ENCODE measurements around the gene MYO18A.

The MYO18A gene

DNA sequence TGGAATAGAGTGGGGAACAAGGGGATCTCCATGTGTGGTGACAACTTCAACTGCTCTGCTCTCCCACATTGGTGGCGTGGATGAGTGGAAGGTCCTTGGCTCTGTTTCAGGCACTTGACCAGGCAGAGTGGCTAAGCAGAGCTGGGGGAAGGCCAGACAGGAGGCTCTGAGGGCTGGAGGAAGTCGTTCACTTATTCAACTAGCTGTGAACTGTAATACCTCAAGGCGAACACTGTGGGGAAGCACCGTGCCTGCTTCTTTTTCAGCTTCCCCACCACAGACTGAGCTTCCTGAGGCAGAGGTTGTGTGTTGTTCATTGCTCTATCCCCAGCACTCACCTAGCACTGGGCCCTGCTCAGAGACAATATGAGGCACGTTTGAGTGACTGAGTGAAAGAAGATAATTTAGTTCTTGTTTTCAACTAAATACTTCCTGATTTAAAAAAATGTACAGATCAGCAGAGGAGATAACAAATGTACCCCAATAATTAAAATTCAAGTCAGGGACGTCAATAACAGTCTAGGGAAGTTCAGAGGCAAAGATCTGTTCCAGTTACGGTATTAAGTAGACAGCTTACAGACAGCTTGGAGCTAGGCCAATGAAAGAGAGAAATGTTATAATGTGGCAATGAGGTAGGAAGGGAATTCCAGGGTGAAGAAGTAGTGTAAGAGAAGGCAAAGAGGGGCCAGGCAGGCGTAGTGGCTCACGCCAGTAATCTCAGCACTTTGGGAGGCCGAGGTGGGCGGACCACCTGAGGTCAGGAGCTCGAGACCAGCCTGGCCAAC lies 34.7 kb downstream of the MYO18A start:
- peak; percentile 38 for DNase-seq

DNA sequence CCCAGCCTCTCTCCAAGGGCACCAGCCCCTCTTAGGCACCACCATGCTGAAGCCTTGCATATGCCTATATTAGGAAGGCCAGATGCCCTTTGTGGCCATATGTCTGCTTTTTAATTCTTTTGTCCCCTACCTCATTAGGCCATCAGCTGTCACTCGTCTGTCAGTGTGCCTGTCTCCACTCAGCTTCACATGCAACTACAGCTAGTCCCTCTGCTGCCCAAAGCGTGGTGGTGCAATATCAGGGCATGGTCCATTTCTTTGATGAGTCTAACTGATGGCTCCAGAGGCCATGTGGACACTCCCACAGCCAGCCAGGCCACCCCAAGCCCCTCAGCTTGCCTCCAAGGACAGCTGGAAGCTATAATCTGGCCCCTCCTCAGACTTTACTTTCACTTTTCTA lies 36.3 kb downstream of the MYO18A start:
- DNase-seq, result no peak

GRCh38 chr17:29141514-29141876 lies 38.7 kb downstream of the MYO18A start:
- DNase-seq, result no peak

DNA sequence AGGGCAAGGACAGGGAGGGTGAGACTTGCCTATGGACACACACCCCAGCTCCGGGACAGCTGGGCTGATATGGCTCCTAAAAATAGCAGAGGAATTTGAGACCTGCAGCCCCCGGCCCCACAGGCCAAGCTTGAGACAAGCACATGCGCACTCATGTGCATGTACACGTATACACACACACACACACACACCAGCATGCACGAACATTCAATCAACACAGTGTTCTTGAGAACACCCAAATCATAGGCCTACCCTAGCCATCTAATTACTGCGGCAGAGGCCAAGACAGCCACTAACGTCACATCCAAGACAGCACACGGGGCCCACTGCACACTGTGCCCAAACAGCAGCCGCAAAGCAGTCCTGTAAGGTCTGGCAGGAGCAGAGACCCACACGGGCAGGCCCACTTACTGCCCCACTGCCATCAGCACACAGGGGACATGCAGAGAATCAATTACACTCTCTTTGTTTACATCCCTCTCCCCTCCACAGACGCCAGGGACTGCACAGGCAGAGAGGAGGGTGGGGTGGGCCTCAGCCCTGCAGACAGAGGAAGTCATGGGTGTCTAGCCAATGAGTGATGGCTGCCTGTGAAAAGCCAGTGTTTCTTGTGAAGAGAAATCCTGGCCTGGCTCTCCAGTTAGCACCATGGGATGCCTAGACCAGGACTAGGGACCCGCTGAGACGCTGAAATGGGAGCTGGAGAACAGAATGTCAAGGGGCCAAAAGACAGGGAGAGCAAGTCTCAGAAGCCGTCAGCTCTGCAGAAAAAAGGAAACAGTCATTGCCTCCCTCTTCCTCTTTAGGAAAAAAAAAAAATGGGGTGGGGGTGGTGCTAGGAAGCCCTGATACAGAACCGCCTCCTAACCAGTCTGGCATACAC lies 39.3 kb downstream of the MYO18A start:
- peak; percentile 19 for DNase-seq

DNA sequence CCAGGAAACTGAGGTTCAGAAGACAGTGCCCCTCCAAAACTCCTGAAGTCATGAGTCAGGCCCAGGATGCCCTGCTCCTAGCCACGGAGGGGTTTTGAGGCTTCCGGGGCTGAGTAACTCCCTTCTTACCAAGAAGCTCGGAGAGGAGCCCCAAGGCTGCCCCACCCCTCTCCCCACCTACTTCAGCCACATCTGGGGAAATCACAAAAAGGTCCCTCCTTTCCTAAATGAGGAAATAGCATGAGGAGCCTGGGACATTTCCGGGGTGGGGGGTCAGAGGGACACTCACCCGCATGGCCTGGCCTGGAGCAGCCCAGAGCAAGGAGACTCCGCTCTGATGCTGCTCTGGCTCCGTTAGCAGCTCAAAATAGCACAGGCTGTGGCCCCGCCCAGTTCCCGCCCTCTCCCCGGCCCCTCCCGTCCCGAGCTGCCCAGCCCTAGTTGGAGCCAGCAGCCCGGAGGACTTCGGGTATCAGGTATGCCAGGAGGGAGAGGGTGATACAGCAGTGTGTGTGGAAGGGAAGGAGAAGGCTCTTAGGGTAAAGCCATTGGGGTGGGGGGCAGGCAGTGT lies 40.1 kb downstream of the MYO18A start:
- peak; percentile 63 for DNase-seq

DNA sequence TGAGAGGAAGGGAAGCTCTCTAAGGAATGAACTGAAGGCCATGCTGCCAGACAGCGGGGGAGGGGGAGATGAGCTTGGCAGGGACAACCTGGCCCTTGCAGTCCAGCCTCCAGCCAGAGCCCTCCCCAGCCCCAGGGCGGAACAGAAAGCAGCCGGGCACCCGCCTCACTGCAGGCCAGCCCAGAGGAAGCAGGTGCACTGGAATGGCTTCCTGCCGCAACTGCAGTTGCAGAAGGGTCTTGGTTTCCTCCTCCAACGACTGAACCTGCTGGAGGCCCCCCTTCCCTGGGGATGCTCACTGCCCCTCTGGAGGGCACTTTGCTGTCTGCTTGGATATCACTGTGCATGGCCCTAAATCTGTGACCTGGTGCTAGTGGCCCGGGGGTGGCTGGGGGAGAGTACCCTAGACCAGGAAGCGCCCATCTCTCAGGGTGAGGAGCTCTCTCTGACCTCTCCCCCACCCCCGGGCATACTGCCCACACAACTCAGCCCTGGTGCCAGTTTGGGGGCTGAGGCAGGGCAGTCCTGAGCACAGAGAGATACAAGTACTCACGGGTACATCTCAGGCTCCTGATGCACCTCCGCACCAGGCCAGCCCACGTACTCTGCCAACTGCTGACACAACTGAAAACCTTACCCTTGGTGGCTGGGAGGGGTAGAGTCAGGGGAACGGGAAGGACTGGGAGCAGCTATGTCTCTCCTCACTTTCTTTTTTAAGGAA lies 41.1 kb downstream of the MYO18A start:
- DNase-seq, result no peak

DNA sequence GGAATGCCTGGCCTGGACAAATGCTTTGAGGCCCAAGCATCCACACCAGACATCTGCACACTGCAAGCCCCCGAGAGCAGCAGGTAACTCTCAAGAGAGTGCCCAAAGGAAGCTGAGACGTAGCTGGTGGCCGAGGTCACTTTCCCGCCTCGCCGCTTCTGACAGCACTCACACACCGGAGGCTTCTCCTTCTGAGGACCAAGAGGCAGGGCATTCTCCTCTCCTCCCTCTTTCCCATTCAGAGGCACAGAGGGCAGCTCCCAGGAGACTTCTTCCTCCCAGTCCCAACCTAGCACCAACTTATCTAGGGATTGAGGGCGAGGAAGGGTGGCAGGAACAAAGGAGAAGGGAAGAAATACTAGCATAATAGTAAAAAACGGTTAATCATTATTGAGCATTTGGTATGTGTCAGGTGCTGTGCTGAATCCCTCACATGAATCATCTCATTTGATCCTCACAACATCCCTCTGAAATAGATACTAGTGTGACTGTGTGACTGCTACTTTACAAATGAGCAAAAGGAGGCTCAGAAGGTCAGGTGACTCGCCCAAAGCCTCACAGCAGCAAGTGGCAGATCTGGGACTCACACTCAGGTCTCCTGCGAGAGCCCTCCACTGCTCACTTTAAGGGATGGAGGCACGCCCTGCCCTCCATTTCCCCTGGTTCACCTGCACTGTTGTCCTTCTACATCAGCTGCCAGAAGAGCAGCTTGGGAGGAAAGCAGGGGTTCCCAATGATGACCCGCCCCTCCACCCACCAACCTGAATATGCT lies 41.8 kb downstream of the MYO18A start:
- DNase-seq, result no peak

DNA sequence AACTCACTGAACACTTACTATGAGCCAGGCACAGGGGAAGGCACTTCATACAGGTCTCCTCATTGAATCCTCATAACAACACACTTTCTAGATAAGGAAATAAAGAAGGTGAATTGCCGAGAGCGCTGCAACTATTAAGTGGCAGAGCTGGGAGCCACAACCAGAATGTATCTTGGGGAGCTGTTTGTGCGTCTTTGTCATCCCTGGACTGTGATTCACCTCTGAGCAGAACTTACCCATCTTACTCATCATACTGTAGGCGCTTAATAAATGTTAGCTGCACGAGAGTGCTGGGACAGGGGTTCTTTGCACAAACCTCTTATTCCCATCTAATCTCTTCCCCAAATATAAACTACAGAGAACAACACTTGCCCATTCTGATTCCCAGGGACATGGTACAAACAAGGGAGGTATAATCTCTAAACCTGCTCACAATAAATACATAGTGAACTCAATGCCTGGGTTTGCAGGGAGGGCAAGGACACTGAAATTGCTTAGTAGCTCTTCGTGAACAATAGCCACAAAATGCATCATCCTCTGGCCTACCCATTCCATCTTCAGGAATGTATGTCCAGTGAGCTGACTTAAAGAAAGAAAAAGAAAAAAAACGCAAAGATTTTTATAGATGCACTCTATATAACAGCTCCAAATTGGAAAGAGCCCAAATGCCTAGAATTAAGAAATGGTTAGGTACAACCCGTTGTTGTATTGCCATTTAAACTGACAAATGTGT lies 43.0 kb downstream of the MYO18A start:
- no peak for DNase-seq

GRCh38 chr17:29135464-29135863 lies 44.7 kb downstream of the MYO18A start:
- DNase-seq, result no peak

- no peak for DNase-seq
Measured at GRCh38 chr17:29133121-29133713, 47.0 kb downstream of the MYO18A start.

DNA sequence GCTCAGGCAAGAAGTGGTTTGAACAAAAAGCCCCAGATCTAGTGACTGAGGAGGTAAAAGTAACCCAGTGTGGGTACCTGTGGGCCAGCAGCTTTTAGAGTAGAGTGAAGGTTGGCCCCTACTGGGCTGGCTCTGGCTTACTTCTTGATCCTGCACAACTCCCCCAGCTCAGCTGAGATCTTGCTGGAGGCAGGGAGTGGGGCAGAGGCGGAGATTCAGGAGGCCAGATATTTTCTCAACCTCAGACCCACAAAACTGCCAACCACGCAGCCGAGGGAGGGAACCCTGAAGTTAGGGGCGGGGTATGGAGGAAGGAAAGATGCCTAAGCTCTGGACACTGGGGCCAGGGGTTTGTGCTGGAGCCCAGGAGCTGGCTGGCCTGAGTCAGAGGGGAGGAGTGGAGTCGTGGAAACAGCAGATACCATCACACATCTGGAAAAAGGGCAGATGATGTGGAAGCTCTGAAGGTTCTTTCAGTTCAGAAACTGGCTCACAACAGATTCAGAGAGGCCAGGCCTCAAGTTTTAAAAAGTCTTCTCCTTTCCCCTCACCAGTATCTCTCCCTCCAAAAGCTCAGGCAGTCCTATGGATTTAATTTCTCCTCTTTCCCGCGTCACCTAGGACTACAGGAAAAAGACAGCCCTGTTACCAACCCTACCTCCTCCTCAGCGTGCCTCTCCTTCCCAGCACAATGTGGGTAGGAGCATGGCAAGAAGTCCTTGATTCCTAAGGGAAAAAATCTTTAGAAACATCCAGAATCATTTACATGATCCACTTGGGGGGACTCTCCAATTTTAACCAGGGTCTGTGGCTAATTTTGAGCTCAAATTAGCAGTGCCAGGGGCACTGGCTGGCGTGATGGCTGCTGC lies 48.1 kb downstream of the MYO18A start:
- DNase-seq, result no peak

GRCh38 chr17:29129731-29130130 lies 50.5 kb downstream of the MYO18A start:
- DNase-seq, result no peak

- no peak for DNase-seq
Measured at GRCh38 chr17:29127840-29128239, 52.4 kb downstream of the MYO18A start.

GRCh38 chr17:29126268-29126930 lies 53.8 kb downstream of the MYO18A start:
- no peak for DNase-seq

- DNase-seq, result no peak
Measured at GRCh38 chr17:29125651-29126050, 54.5 kb downstream of the MYO18A start.

GRCh38 chr17:29124925-29125273 lies 55.3 kb downstream of the MYO18A start:
- no peak for DNase-seq

DNA sequence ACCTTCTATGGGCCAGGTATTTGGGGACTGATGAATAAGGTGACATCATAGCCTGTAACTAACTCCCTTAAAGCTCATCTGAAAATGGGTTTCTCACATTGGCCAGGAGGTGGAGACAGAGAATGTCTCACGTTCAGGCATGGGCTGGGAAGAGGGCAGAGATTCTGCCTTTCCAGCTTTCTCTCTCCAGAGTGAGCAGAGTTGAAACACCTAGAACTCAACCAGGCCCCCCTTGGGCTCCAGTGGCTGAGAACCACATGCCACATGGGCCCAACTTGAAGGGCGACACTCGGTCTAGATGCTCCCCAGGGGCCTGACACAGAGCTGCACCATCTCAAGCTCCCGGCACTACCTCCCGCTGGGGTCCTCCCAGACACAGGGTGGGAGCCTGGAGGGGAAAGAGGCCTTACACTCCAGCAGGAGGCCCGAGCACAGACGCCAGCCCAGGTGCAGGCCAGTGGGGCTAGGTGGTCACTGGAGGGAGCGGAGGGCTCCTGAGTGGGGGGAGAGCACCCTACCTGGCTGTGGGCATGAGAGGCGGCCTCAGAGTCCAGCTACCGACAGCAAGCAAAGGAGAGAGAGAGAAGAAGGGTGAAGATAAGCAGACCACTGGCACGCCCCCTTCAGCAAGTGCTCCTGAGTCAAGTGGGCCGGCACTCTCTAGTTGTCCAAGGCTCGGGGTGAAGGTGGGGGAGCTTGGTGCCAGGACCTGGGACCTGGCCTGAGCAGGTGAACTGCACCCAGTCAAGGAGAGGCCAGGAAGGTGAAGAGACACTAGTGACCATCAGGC lies 55.9 kb downstream of the MYO18A start:
- DNase-seq, result no peak

- DNase-seq, result no peak
Measured at GRCh38 chr17:29123111-29123510, 57.1 kb downstream of the MYO18A start.

GRCh38 chr17:29121442-29121841 lies 58.8 kb downstream of the MYO18A start:
- DNase-seq, result no peak
